ENCODE measurements around the gene KCNJ13.

The KCNJ13 gene

GRCh38 chr2:232802091-232802490 is 25.7 kb upstream of the KCNJ13 start:
- no peaks in the 10 kb centered on the region for H3K9me3 ChIP-seq (ENCODE audit: low read length)
- no peak for TF ChIP-seq EZH2 (IDR thresholded peaks at IDR 0.05; ENCODE audit: borderline replicate concordance, low read length)
- TF ChIP-seq CTCF (IDR thresholded peaks at IDR 0.05; ENCODE audit: low read length) = no peak
- no peak overlapping the region for H3K4me2 ChIP-seq (ENCODE audit: low read length)
- no peak overlapping the region for H3K4me3 ChIP-seq (ENCODE audit: low read depth, low read length, poor library complexity, severe bottlenecking)
- no peak overlapping the region for H2AFZ ChIP-seq (ENCODE audit: low read length)
- no peak overlapping the region for H3K27ac ChIP-seq (ENCODE audit: low read depth, low read length, poor library complexity, severe bottlenecking)
- peaks cover 57% of the 10 kb centered on the region for H3K36me3 ChIP-seq (ENCODE audit: insufficient read depth, low read length)
- no peaks in the 10 kb centered on the region for H4K20me1 ChIP-seq (ENCODE audit: insufficient read depth, low read length)
- no peaks in the 10 kb centered on the region for H3F3A ChIP-seq (ENCODE audit: insufficient read depth, low read length)
- H3K79me2 ChIP-seq (ENCODE audit: insufficient read depth, low read length) = no peaks in the 10 kb centered on the region
- H3K27me3 ChIP-seq (ENCODE audit: insufficient read depth, low read length) = no peaks in the 10 kb centered on the region
- no peak overlapping the region for H3K9ac ChIP-seq (ENCODE audit: low read length)
- H3K9me2 ChIP-seq (ENCODE audit: low read depth, low read length) = no peaks in the 10 kb centered on the region
- H3K4me1 ChIP-seq (ENCODE audit: insufficient read depth, low read length, severe bottlenecking) = no peaks in the 10 kb centered on the region

GRCh38 chr2:232800166-232800565 is 23.8 kb upstream of the KCNJ13 start:
- H3K36me3 ChIP-seq (ENCODE audit: insufficient read depth, low read length) = peaks cover 63% of the 10 kb centered on the region
- no peaks in the 10 kb centered on the region for H3F3A ChIP-seq (ENCODE audit: insufficient read depth, low read length)
- no peak overlapping the region for H3K9ac ChIP-seq (ENCODE audit: low read length)

GRCh38 chr2:232798187-232798586 is 21.8 kb upstream of the KCNJ13 start:
- H3K4me1 ChIP-seq (ENCODE audit: insufficient read depth, low read length, severe bottlenecking) = no peaks in the 10 kb centered on the region
- H3K9me3 ChIP-seq (ENCODE audit: low read length) = no peaks in the 10 kb centered on the region
- H3K4me3 ChIP-seq (ENCODE audit: low read depth, low read length, poor library complexity, severe bottlenecking) = no peak overlapping the region
- H2AFZ ChIP-seq (ENCODE audit: low read length) = no peak overlapping the region
- TF ChIP-seq EZH2 (IDR thresholded peaks at IDR 0.05; ENCODE audit: borderline replicate concordance, low read length) = no peak
- no peak for TF ChIP-seq CTCF (IDR thresholded peaks at IDR 0.05; ENCODE audit: low read length)
- no peak overlapping the region for H3K27ac ChIP-seq (ENCODE audit: low read depth, low read length, poor library complexity, severe bottlenecking)
- no peaks in the 10 kb centered on the region for H3K9me2 ChIP-seq (ENCODE audit: low read depth, low read length)
- no peak overlapping the region for H3K9ac ChIP-seq (ENCODE audit: low read length)
- H3K36me3 ChIP-seq (ENCODE audit: insufficient read depth, low read length) = peaks cover 83% of the 10 kb centered on the region
- no peaks in the 10 kb centered on the region for H4K20me1 ChIP-seq (ENCODE audit: insufficient read depth, low read length)
- H3K4me2 ChIP-seq (ENCODE audit: low read length) = no peak overlapping the region
- no peaks in the 10 kb centered on the region for H3K79me2 ChIP-seq (ENCODE audit: insufficient read depth, low read length)
- H3K27me3 ChIP-seq (ENCODE audit: insufficient read depth, low read length) = no peaks in the 10 kb centered on the region
- no peaks in the 10 kb centered on the region for H3F3A ChIP-seq (ENCODE audit: insufficient read depth, low read length)

More at GRCh38 chr2:232800166-232800565, 23.8 kb upstream of the KCNJ13 start:
- Histone ChIP-seq H3K79me2 (ENCODE audit: insufficient read depth, low read length) (no peaks in the 10 kb centered on the region), H3K4me1 (ENCODE audit: insufficient read depth, low read length, severe bottlenecking) (no peaks in the 10 kb centered on the region), H3K9me2 (ENCODE audit: low read depth, low read length) (no peaks in the 10 kb centered on the region), H3K9me3 (ENCODE audit: low read length) (no peaks in the 10 kb centered on the region), H3K27ac (ENCODE audit: low read depth, low read length, poor library complexity, severe bottlenecking) (no peak overlapping the region), H3K4me2 (ENCODE audit: low read length) (no peak overlapping the region), H2AFZ (ENCODE audit: low read length) (no peak overlapping the region), H4K20me1 (ENCODE audit: insufficient read depth, low read length) (no peaks in the 10 kb centered on the region), H3K27me3 (ENCODE audit: insufficient read depth, low read length) (no peaks in the 10 kb centered on the region), H3K4me3 (ENCODE audit: low read depth, low read length, poor library complexity, severe bottlenecking) (no peak overlapping the region)
- TF ChIP-seq EZH2 (IDR thresholded peaks at IDR 0.05; ENCODE audit: borderline replicate concordance, low read length) (no peak), CTCF (IDR thresholded peaks at IDR 0.05; ENCODE audit: low read length) (no peak)
